GM19239 (cell line): ENCODE results near the gene PLAC9.
"Not testable (repeated sequence)": the region's sequence is repeated elsewhere in the genome, so short reads cannot be mapped to it uniquely, and the experiment has no call there.

Experiments used
- DNase-seq: peaks from one replicate; pipeline ENCODE4 v3.0.0; 2011; ENCODE audit warnings: low spot score; ENCODE audit not compliant: insufficient read length
- FAIRE-seq: peaks from 2 replicates; lab custom pipeline; 2011; peaks lifted over from hg19 to GRCh38; lab: Jason Lieb, UNC

The PLAC9 gene

GRCh38 chr10:80132299-80133139 lies at the start of gene PLAC9:
Gene PLAC9 (plus strand): TSS chr10:80132730. CDS start chr10:80132763, 33 bp downstream.
- no peak for DNase-seq
- no peak for FAIRE-seq

GRCh38 chr10:80090121-80090520 lies 42.4 kb upstream of the PLAC9 start:
- no peak for DNase-seq
- FAIRE-seq: no peak

GRCh38 chr10:80094231-80094630 lies 38.3 kb upstream of the PLAC9 start:
- FAIRE-seq (no peak), DNase-seq (no peak)

GRCh38 chr10:80098272-80098671 lies 34.3 kb upstream of the PLAC9 start:
- not testable (repeated sequence) for FAIRE-seq, DNase-seq

- DNase-seq, FAIRE-seq: not testable (repeated sequence)
Measured at GRCh38 chr10:80099295-80099694, 33.2 kb upstream of the PLAC9 start.

GRCh38 chr10:80100116-80100515 lies 32.4 kb upstream of the PLAC9 start:
- FAIRE-seq: no peak

GRCh38 chr10:80100861-80101695 lies 31.5 kb upstream of the PLAC9 start:
- FAIRE-seq (no peak), DNase-seq (no peak)

More at GRCh38 chr10:80100116-80100515, 32.4 kb upstream of the PLAC9 start:
- DNase-seq: no peak

GRCh38 chr10:80104066-80104926 lies 28.2 kb upstream of the PLAC9 start:
- DNase-seq: peak; percentile 7
- no peak for FAIRE-seq

- no peak for FAIRE-seq
- DNase-seq: no peak
Measured at GRCh38 chr10:80108576-80109239, 23.8 kb upstream of the PLAC9 start.

GRCh38 chr10:80110986-80111385 lies 21.5 kb upstream of the PLAC9 start:
- DNase-seq (no peak), FAIRE-seq (no peak)

- no peak for FAIRE-seq
- DNase-seq: no peak
Measured at GRCh38 chr10:80118669-80119068, 13.9 kb upstream of the PLAC9 start.

- FAIRE-seq (no peak), DNase-seq (no peak)
Measured at GRCh38 chr10:80122110-80122710, 10.3 kb upstream of the PLAC9 start.

GRCh38 chr10:80122746-80123145 lies 9.8 kb upstream of the PLAC9 start:
- FAIRE-seq: no peak
- no peak for DNase-seq

GRCh38 chr10:80126876-80127275 lies 5.7 kb upstream of the PLAC9 start:
- DNase-seq (no peak), FAIRE-seq (no peak)

- DNase-seq (no peak), FAIRE-seq (no peak)
Measured at GRCh38 chr10:80131499-80131901, 1.0 kb upstream of the PLAC9 start.

- FAIRE-seq: no peak
Measured at GRCh38 chr10:80133206-80133605, 676 bp downstream of the PLAC9 start.

GRCh38 chr10:80133687-80134086 lies 1.2 kb downstream of the PLAC9 start:
- not testable (repeated sequence) for FAIRE-seq, DNase-seq

More at GRCh38 chr10:80133206-80133605, 676 bp downstream of the PLAC9 start:
- DNase-seq: no peak

- FAIRE-seq: no peak
- DNase-seq: no peak
Measured at GRCh38 chr10:80136134-80136571, 3.6 kb downstream of the PLAC9 start.
